WERI-Rb-1 (cell line): ENCODE measurements around the gene GRHPR.

ENCODE experiments used
- DNase-seq: peaks from one replicate; pipeline ENCODE4 v3.0.0-alpha.2; 2020
- H3K27ac ChIP-seq: fragments of 250-450 bp; sonication (Bioruptor Pico); 2 replicates; pipeline ENCODE4 v1.5.1; 2020; ENCODE audit warnings: mild to moderate bottlenecking, moderate library complexity
- H3K27me3 ChIP-seq: fragments of 250-450 bp; sonication (Bioruptor Pico); 2 replicates; pipeline ENCODE4 v1.5.1; 2021; ENCODE audit warnings: mild to moderate bottlenecking, low read depth, moderate library complexity; ENCODE audit not compliant: insufficient read depth, severe bottlenecking
- H3K36me3 ChIP-seq: fragments of 250-450 bp; sonication (Bioruptor Pico); 2 replicates; pipeline ENCODE4 v1.5.1; 2020; ENCODE audit warnings: mild to moderate bottlenecking, moderate library complexity
- H3K4me3 ChIP-seq: 2 replicates; pipeline ENCODE4 v1.5.1; 2011; ENCODE audit warnings: low read depth, mild to moderate bottlenecking, control low read depth, low read length
- H3K9me3 ChIP-seq: fragments of 250-450 bp; sonication (Bioruptor Pico); 2 replicates; pipeline ENCODE4 v1.5.1; 2021; ENCODE audit warnings: mild to moderate bottlenecking, moderate library complexity; ENCODE audit not compliant: severe bottlenecking
- TF ChIP-seq, protein P1 (sequence below): IDR thresholded peaks from 2 replicates; pipeline ENCODE4 v1.5.1; 2011; ENCODE audit warnings: low read depth, mild to moderate bottlenecking, control low read depth, inconsistent platforms, low read length

The GRHPR gene

GRCh38 chr9:37422289-37423104, at the start of gene GRHPR:
TSS of gene GRHPR (plus strand) at chr9:37422696. CDS start at chr9:37422751, 55 bp downstream.
- peak; percentile 92 for DNase-seq
- H3K36me3 ChIP-seq, result peaks cover 35% of the 10 kb centered on the region
- peak within 1 kb of the TSS; percentile 88 for H3K27ac ChIP-seq
- peak within 1 kb of the TSS; percentile 98 for H3K4me3 ChIP-seq
- H3K27me3 ChIP-seq, result no peaks in the 10 kb centered on the region
- no peaks in the 10 kb centered on the region for H3K9me3 ChIP-seq
- TF ChIP-seq, protein P1, sequence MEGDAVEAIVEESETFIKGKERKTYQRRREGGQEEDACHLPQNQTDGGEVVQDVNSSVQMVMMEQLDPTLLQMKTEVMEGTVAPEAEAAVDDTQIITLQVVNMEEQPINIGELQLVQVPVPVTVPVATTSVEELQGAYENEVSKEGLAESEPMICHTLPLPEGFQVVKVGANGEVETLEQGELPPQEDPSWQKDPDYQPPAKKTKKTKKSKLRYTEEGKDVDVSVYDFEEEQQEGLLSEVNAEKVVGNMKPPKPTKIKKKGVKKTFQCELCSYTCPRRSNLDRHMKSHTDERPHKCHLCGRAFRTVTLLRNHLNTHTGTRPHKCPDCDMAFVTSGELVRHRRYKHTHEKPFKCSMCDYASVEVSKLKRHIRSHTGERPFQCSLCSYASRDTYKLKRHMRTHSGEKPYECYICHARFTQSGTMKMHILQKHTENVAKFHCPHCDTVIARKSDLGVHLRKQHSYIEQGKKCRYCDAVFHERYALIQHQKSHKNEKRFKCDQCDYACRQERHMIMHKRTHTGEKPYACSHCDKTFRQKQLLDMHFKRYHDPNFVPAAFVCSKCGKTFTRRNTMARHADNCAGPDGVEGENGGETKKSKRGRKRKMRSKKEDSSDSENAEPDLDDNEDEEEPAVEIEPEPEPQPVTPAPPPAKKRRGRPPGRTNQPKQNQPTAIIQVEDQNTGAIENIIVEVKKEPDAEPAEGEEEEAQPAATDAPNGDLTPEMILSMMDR, result no peak

DNA sequence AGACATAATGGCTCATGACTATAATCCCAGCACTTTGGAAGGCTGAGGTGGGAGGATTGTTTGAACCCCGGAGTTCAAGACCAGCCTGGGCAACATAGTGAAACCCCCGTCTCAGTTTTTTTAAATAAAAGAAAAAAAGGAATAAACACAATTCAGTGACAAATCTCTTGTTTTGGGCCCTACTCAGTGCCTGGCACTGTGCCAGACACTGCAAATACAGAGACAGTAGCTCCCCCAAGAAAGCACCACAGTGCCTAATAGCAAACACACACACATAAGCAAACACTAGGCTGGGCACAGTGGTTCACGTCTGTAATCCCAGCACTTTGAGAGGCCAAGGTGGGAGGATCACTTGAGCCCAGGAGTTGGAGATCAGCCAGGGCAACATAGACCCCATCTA, 49.7 kb upstream of the GRHPR start:
- Histone ChIP-seq H3K27me3 (no peaks in the 10 kb centered on the region), H3K9me3 (no peaks in the 10 kb centered on the region), H3K36me3 (no peaks in the 10 kb centered on the region), H3K27ac (no peak overlapping the region), H3K4me3 (no peak overlapping the region)
- TF ChIP-seq, protein P1, result no peak
- no peak for DNase-seq

GRCh38 chr9:37373621-37374020, 48.9 kb upstream of the GRHPR start:
- Histone ChIP-seq H3K27me3 (no peaks in the 10 kb centered on the region), H3K4me3 (no peak overlapping the region), H3K9me3 (no peaks in the 10 kb centered on the region), H3K27ac (no peak overlapping the region), H3K36me3 (no peaks in the 10 kb centered on the region)
- DNase-seq, result no peak
- TF ChIP-seq, protein P1, result no peak

DNA sequence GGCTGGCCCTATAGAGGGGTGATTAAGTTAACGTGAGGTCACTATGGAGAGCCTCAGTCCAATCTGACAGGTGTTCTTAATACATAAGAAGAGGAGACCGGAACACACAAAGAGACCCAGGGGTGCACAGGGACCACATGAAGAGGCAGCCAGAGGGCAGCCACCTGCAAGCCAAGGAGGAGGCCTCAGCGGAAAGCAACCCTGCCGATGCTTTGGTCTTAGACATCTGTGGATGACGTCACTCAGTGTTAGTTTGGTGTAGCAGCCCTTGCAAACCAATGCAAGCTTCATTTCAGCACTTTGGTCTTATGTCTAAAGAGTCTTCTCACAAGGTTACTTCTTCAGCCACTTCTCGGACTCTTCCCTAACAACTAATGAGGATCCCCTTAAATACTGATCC, 47.6 kb upstream of the GRHPR start:
- H3K27me3 ChIP-seq, result no peaks in the 10 kb centered on the region
- no peak overlapping the region for H3K27ac ChIP-seq
- H3K4me3 ChIP-seq, result no peak overlapping the region
- H3K9me3 ChIP-seq, result no peaks in the 10 kb centered on the region
- no peak for DNase-seq
- H3K36me3 ChIP-seq, result no peaks in the 10 kb centered on the region
- TF ChIP-seq, protein P1, result no peak

DNA sequence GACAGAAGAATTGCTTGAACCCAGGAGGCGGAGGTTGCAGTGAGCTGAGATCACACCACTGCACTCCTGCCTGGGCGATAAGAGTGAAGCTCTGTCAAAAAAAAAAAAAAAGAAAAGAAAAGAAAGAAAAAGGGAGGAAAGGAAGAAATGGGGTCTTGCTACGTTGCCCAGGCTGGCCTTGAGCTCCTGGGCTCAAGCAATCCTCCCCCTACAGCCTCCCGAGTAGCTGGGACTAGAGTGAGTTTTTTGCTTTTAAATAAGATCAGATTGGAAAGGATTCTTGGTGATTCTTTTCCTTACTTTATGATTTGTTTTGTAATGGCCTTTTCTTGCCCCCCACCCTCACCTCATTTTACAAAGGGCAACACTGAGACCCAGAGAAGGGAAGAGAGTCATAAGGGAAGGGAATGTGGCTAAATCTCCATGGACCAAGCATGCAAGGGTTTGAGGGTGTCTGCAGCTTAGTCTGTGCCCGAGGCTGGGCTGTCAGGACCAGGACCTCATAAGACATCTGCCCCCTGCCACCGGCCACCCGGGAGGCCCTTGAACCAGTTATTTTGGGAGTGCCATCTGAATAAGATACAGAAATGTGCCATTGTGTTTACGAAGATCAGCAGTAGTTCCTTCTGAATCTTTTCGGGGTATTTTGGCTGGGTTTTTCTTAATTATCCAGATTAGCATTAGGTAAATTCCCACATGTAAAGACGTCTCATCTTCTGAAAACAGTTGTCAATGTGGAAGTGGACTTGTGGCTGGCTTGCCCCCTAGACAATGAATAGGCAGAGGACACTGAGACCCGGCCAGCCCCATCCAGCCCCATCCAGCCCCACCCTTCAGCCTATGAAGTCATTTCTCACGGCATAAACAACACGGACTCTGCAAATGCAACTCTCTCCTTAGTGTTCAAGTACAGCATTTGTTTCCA, 44.5 kb upstream of the GRHPR start:
- no peak overlapping the region for H3K27ac ChIP-seq
- no peaks in the 10 kb centered on the region for H3K9me3 ChIP-seq
- no peaks in the 10 kb centered on the region for H3K27me3 ChIP-seq
- no peak overlapping the region for H3K4me3 ChIP-seq
- DNase-seq, result no peak
- no peaks in the 10 kb centered on the region for H3K36me3 ChIP-seq
- TF ChIP-seq, protein P1, result no peak
